Transverse colon (tissue), 4 donors: ENCODE results near the gene TNNI2.

ENCODE experiments used
- POLR2AphosphoS5 ChIP-seq, 3 donors: sonication (generic); formaldehyde crosslinking; IDR thresholded peaks; one replicate each; pipeline ENCODE4 v1.6.1; 2016; ENCODE audit warnings: antibody characterized with exemption in 3 of 3
- TF ChIP-seq, protein P1 (sequence below), 5 experiments: fragments of 200-600 bp in 3 of 5; fragments of 450-650 bp in 2 of 5; sonication (generic) in 3 of 5; IDR thresholded peaks; 1 replicate in 2 of 5; 2 replicates in 3 of 5; pipeline ENCODE4 v1.5.1; 2016 to 2017; ENCODE audit warnings: antibody characterized with exemption in 5 of 5, inconsistent platforms in 3 of 5, mild to moderate bottlenecking in 2 of 5, moderate library complexity in 1 of 5

DNA sequence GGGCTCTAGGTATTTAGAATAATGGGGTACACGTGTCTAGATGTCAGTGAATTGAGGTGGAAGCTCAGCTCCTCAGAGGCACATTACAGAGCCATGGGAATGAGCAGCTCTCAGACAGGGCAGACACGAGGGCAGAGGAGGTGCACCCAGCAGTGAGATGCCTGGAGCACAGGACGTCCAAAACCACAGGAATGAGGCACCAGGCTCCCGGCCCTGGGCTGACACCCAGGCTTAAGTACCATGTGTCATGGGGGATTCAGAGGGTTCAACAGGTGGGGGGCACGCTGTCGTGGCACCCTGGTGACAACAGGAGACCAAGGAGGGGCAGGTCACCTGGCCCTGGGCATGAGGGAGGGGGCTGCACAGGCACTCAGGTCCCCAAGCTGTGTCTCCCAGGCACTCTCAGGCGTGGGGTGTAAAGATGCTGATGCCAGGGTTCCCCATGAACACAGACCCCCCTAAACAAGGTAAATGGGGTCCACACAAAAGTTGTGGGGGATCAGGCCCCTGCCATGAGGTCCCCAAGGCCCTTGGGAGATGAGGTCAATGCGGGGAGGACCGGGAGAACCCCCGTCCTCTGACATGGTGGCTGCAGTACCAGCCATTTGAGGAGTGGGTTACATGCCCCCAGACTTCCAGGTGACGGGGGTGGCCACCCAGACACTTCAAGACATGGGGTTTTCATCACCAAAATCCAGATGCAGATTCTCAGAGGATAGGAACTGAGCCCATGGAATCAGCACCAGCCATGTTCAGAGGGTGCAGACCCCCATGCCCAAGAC lies 9.6 kb upstream of the TNNI2 start:
- TF ChIP-seq, protein P1, sequence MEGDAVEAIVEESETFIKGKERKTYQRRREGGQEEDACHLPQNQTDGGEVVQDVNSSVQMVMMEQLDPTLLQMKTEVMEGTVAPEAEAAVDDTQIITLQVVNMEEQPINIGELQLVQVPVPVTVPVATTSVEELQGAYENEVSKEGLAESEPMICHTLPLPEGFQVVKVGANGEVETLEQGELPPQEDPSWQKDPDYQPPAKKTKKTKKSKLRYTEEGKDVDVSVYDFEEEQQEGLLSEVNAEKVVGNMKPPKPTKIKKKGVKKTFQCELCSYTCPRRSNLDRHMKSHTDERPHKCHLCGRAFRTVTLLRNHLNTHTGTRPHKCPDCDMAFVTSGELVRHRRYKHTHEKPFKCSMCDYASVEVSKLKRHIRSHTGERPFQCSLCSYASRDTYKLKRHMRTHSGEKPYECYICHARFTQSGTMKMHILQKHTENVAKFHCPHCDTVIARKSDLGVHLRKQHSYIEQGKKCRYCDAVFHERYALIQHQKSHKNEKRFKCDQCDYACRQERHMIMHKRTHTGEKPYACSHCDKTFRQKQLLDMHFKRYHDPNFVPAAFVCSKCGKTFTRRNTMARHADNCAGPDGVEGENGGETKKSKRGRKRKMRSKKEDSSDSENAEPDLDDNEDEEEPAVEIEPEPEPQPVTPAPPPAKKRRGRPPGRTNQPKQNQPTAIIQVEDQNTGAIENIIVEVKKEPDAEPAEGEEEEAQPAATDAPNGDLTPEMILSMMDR (IDR thresholded peaks at IDR 0.05), result no peak
- no peak for TF ChIP-seq POLR2AphosphoS5 (IDR thresholded peaks at IDR 0.05)
